NT2/D1 (cell line): Measurements from ENCODE around the gene ZNF469.

Source experiments
- DNase-seq: peaks from one replicate; pipeline ENCODE4 v3.0.0-alpha.2; 2011; ENCODE audit warnings: low read depth, low spot score
- H3K27me3 ChIP-seq: 2 replicates; pipeline ENCODE4 v1.6.0; 2011; ENCODE audit warnings: mild to moderate bottlenecking; ENCODE audit not compliant: insufficient read length, insufficient read depth
- H3K36me3 ChIP-seq: 2 replicates; pipeline ENCODE4 v1.6.1; 2011; ENCODE audit warnings: mild to moderate bottlenecking, low read length, mixed read lengths; ENCODE audit not compliant: insufficient read depth, insufficient read length
- H3K4me1 ChIP-seq: 2 replicates; pipeline ENCODE4 v1.5.1; 2011; ENCODE audit not compliant: insufficient read depth, insufficient read length
- H3K4me3 ChIP-seq: 2 replicates; pipeline ENCODE4 v1.5.1; 2011; ENCODE audit warnings: low read depth; ENCODE audit not compliant: insufficient read length
- H3K9ac ChIP-seq: 2 replicates; pipeline ENCODE4 v1.6.0; 2011; ENCODE audit warnings: low read depth; ENCODE audit not compliant: insufficient read length
- H3K9me3 ChIP-seq: 2 replicates; pipeline ENCODE4 v1.5.1; 2011; ENCODE audit warnings: mild to moderate bottlenecking, low read length; ENCODE audit not compliant: insufficient read depth
- SUZ12 ChIP-seq: IDR thresholded peaks from 2 replicates; pipeline ENCODE4 v1.6.1; 2011; ENCODE audit not compliant: insufficient read length, insufficient read depth; ENCODE audit errors: extremely low read depth
- YY1 ChIP-seq: IDR thresholded peaks from 2 replicates; pipeline ENCODE4 v1.6.1; 2011; ENCODE audit not compliant: insufficient read length, insufficient read depth
- ZNF274 ChIP-seq: IDR thresholded peaks from 2 replicates; pipeline ENCODE4 v1.6.1; 2011; ENCODE audit warnings: mild to moderate bottlenecking, low read depth, low read length

Gene ZNF469

DNA sequence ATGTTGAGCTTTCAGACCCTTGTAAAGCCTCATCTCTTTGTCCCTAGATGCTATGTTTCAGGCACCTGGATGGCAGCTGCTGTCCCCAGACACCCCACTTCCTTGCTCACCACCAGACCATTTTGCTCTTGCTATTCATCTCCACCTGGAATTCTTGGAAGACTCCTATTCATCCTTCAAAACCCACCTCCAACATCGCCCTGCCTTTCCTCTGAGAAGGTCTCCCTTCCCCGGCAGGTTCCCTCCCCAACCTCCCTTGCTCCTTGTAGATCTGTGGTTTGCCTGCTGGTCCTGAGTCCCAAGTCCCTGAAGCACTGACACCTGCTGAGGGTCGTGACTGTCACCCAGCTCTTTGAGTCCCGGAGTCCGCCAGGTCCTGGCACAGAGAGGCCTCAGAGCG is 9.9 kb downstream of the ZNF469 start:
- H3K4me3 ChIP-seq, result no peak overlapping the region
- DNase-seq, result no peak
- H3K9ac ChIP-seq, result no peak overlapping the region
- H3K36me3 ChIP-seq, result no peaks in the 10 kb centered on the region
- H3K4me1 ChIP-seq, result no peaks in the 10 kb centered on the region
- no peaks in the 10 kb centered on the region for H3K9me3 ChIP-seq
- TF ChIP-seq ZNF274 (no peak), SUZ12 (no peak)
- H3K27me3 ChIP-seq, result no peaks in the 10 kb centered on the region

- Histone ChIP-seq H3K4me3 (no peak overlapping the region), H3K9me3 (peaks cover 2% of the 10 kb centered on the region; the same call in 1 of the 2 replicates), H3K27me3 (no peaks in the 10 kb centered on the region), H3K36me3 (no peaks in the 10 kb centered on the region), H3K4me1 (no peaks in the 10 kb centered on the region), H3K9ac (no peak overlapping the region)
- no peak for DNase-seq
- no peak for TF ChIP-seq SUZ12
- no peak for TF ChIP-seq ZNF274
- no peak for TF ChIP-seq YY1
These were observed 10.3 kb downstream of the ZNF469 start for GRCh38 chr16:88393034-88393433.

DNA sequence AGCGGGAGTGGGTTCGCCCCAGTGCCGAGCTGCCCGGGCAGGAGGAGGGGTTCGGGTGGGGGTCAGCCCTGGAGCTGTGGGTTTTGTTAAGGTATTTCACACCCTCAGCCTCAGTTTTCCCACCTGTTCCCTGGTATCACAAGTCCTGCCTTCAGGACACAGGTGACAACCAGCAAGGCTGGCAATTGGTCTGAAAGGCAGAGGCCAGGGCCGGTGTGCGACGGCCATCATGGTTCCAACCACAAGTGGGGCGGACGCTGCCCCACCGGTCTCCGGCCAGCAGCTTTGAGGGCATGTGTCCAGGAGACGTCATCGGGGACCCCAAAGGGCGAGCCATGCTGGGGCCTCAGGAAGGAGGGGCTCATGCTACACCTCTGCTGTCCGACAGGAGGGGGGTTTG is 10.8 kb downstream of the ZNF469 start:
- no peak overlapping the region for H3K9ac ChIP-seq
- H3K36me3 ChIP-seq, result no peaks in the 10 kb centered on the region
- no peaks in the 10 kb centered on the region for H3K27me3 ChIP-seq
- no peaks in the 10 kb centered on the region for H3K4me1 ChIP-seq
- TF ChIP-seq YY1 (no peak), ZNF274 (no peak), SUZ12 (no peak)
- no peak overlapping the region for H3K4me3 ChIP-seq
- H3K9me3 ChIP-seq, result peaks cover 5% of the 10 kb centered on the region; the same call in 1 of the 2 replicates
- DNase-seq, result no peak

DNA sequence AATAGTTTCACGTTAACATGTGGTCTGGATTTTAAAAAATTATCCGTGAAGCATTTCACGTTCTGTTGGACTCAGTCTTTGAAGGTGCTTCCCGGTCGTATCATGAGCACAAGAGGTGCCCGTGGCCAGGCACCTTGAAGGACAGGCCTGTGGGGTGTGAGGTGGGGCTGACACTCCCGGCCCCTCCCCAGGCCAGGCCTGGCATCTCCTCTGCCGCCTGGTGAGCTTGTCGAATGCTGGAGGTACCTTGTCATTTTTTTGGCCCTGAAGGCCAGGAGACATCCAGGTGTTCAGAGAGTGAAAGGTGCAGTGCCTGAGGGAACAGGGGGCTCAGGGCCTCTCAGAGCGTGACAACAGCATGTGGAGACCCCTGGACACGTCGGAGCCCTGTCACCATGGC is 11.7 kb downstream of the ZNF469 start:
- TF ChIP-seq ZNF274, result no peak
- no peak for TF ChIP-seq SUZ12
- no peak for TF ChIP-seq YY1
- Histone ChIP-seq H3K4me3 (no peak overlapping the region), H3K9ac (no peak overlapping the region), H3K4me1 (no peaks in the 10 kb centered on the region), H3K9me3 (peaks cover 5% of the 10 kb centered on the region; the same call in 1 of the 2 replicates), H3K27me3 (no peaks in the 10 kb centered on the region), H3K36me3 (no peaks in the 10 kb centered on the region)
- DNase-seq, result no peak

DNA sequence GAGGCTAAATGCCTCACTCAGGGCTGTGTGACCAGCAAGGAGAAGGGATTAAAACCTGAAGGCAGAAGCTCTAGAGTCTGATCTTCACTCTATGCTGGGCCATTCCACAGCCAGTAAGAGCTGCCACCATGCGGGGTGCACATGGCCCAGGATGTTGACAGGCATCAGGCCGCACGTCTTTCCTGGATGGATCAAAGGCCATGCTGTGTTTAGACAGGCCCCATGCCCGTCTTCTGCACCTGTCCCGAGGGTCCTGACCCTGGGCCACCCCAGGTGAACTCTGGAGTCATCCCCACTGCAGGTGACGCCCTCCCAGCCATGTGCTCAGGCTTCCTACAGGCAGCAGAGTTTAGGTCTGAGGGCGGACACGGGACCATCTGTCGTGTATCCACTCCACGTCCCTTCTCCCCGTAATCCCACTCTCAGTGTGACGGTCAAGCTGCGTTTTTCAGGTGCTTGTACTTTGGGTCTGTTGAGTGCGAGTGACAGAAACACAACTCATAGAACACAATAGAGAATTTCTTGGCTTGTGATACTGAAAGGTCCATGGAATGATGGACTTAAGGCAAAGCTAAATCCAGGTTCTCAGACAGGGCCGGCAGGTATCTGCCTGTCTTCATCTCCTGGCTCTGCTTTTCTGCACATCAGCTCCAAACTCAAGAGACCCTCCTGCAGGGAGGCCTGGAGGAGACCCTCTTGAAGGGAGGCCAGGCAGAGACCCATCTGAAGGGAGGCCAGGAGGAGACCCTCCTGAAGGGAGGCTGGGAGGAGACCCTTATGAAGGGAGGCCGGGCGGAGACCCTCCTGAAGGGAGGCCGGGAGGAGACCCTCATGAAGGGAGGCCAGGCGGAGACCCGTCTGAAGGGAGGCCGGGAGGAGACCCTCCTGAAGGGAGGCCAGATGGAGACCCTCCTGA is 13.2 kb downstream of the ZNF469 start:
- DNase-seq, result no peak
- Histone ChIP-seq H3K36me3 (no peaks in the 10 kb centered on the region), H3K9ac (no peak overlapping the region), H3K4me1 (no peaks in the 10 kb centered on the region), H3K4me3 (no peak overlapping the region), H3K9me3 (peaks cover 5% of the 10 kb centered on the region; the same call in 1 of the 2 replicates), H3K27me3 (no peaks in the 10 kb centered on the region)
- TF ChIP-seq YY1 (no peak), ZNF274 (no peak), SUZ12 (no peak)

GRCh38 chr16:88398170-88398873 is 15.6 kb downstream of the ZNF469 start:
- H3K9me3 ChIP-seq, result peaks cover 5% of the 10 kb centered on the region; the same call in 1 of the 2 replicates
- no peak for TF ChIP-seq YY1
- TF ChIP-seq SUZ12, result no peak
- no peak for TF ChIP-seq ZNF274
- no peak overlapping the region for H3K9ac ChIP-seq
- no peaks in the 10 kb centered on the region for H3K4me1 ChIP-seq
- H3K4me3 ChIP-seq, result no peak overlapping the region
- no peaks in the 10 kb centered on the region for H3K27me3 ChIP-seq
- no peak for DNase-seq
- no peaks in the 10 kb centered on the region for H3K36me3 ChIP-seq

DNA sequence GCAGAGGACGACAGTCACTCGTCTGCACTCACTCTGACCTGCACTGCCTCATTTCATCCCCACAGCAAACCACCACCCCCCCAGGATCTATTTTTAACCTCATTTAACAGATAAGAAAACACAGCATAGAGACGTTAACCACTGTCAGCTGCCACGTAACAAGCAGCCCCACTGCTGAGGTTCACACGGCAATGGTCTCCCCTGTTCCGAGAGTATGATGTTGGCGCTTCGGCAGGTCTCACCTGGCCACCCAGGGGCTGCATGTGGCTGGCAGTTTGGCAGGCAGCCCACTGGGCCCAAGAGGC is 16.1 kb downstream of the ZNF469 start:
- H3K27me3 ChIP-seq, result no peaks in the 10 kb centered on the region
- H3K36me3 ChIP-seq, result no peaks in the 10 kb centered on the region
- DNase-seq, result no peak
- H3K4me3 ChIP-seq, result no peak overlapping the region
- H3K9me3 ChIP-seq, result peaks cover 5% of the 10 kb centered on the region; the same call in 1 of the 2 replicates
- no peaks in the 10 kb centered on the region for H3K4me1 ChIP-seq
- TF ChIP-seq YY1 (no peak), ZNF274 (no peak), SUZ12 (no peak)
- no peak overlapping the region for H3K9ac ChIP-seq
